Spleen (tissue), 7 donors: ENCODE data around the gene DPH6.

ENCODE experiments used
- CTCF ChIP-seq, 11 experiments: fragments of 200-600 bp in 7 of 11; fragments of 450-650 bp in 4 of 11; sonication (generic) in 4 of 11; IDR thresholded peaks in 8 of 11; conservative IDR thresholded peaks in 3 of 11; 1 replicate in 7 of 11; 2 replicates in 4 of 11; pipeline versions ENCODE4 v1.4.0 to v1.8.0; 2016 to 2021; ENCODE audit warnings: antibody characterized with exemption in 11 of 11, inconsistent platforms in 4 of 11, mild to moderate bottlenecking in 1 of 11
- POLR2A ChIP-seq, 3 donors: fragments of 450-650 bp; IDR thresholded peaks; one replicate each; pipeline ENCODE4 v1.5.1; 2017; ENCODE audit warnings: antibody characterized with exemption in 3 of 3, mild to moderate bottlenecking in 1 of 3
- POLR2AphosphoS5 ChIP-seq, 3 donors: sonication (generic); formaldehyde crosslinking; IDR thresholded peaks; one replicate each; pipeline ENCODE4 v1.5.1; 2017; ENCODE audit warnings: antibody characterized with exemption in 3 of 3
- donor health status: DM: no; HTN: no; CAD: no; lungs with moderate emphysema.
- donor health status: DM: no; HTN: no; CAD: no.
- donor health status: DM: no; HTN: no; CAD: no.

DNA sequence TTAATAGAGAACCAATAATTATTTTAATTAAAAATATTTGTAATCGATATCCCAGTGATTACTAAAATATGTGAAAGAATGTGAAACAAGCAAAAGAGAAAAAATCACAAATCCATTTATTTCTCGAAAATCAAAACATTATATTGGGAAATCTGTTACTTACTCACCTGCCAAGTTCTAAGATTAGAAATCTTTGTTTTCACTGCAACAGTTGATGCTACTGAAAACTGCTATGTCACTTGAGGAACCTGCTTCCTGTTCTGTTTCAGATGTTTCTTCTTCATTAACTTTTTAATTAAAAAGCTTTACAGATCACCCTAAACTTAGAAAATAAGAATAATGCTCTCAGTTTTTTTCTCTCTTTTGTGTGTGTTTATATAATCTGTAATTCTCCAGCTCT, 13.7 kb upstream of the DPH6 start:
- no peak for TF ChIP-seq CTCF (IDR thresholded peaks at IDR 0.05 in 8 of 11, conservative IDR thresholded peaks at IDR 0.05 in 3 of 11)
- TF ChIP-seq POLR2A (IDR thresholded peaks at IDR 0.05) = no peak
- no peak for TF ChIP-seq POLR2AphosphoS5 (IDR thresholded peaks at IDR 0.05)
